ENCODE measurements around the gene ERP27.

ERP27 gene

DNA sequence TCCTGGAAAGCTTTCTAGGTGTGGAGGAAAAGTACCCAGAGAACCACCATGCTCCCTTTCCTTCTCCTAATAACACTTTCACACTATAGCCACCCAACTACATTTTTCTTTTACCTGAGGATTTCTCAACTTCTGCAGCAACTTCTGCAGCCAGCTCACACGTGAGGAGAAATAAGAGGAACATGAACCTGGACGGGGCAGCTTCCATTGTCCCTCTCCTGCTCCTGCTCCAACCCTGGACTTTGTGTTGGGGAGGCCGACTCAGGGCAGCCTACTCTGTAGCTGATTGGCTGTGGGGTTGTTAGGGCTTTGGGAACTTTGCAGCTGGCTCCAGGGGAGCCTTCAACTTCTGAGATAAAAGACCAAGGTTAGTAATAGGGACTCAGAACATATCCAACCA lies at the start of gene ERP27:
TSS of gene ERP27 (minus strand) at position 237 of the 400 bp plus-strand sequence. CDS start at position 208, 29 bp downstream.
- DNase-seq = no peak

DNA sequence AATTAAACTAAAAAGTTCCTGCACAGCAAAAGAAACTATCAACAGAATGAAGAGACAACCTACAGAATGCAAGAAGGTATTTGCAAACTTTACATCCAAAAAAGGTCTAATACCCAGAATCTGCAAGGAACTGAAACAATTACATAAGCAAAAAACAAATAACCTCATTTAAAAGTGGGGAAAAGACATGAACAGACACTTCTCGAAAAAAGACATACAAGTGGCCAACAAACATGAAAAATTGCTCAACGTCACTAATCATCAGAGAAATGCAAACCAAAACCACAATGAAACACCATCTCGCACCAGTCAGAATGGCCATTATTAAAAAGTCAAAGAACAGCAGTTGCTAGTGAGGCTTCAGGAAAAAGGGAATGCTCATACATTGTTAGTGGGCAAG lies 49.7 kb upstream of the ERP27 start:
- no peak for DNase-seq

DNA sequence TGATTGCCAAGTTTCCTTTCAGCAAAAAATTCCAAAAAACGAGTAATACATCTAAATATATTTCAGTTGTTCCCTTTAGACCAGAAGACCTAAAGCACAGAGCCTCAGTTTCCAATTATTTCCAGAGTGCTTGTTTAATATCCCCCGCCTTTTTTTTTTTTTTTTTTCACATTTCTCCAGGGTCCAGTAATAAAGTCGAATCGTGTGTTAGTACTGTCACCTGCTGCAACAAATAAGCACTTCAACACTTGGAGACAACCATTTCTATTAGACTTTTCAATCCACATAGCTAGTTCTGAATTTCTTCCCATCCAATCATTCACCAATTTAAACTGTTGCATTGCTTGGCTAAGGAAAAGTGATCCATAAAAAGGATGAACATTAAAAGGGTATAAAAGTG lies 48.1 kb upstream of the ERP27 start:
- no peak for DNase-seq

DNA sequence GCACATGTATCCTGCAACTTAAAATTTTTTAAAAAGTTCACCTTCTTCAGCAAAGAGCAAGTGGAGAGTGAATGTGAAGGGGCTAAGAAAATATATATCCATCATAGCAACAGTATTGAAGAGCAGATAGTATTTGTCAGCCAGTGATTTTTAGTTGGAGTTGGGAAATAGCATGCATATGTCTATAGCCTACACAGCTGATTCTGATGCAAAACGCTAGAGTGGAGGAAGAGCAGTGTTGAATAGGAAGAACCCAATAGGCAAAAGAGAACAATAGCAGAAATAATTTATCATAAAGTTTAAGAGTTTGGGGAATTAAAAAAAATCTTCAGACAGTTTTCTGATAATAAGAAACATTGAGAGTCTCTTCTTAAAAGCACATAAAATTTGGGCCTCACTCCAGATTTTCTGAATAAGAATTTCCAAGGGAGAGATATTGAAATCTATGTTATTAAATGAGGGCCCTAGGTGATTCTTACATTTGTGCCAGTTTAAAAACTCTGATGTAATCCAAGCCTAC lies 46.5 kb upstream of the ERP27 start:
- DNase-seq = no peak

DNA sequence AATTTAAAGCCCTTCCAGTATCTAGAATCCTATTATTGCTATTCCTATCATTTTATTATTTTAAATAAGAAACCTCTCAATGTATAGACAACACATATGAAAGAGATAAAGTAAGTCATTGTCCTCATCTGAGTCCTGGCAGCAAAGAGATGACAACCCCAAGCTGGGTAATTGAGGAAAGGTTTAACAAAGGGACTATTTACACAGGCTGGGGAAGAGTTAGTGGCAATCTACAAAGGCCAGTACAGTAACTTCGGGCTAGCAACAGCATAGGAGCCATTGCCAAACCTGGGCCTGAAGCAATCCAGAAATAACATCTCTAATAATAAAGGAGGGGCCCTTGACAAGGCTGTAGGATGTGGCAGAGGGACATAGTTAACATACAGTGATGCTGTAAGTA lies 45.7 kb upstream of the ERP27 start:
- DNase-seq = no peak

DNA sequence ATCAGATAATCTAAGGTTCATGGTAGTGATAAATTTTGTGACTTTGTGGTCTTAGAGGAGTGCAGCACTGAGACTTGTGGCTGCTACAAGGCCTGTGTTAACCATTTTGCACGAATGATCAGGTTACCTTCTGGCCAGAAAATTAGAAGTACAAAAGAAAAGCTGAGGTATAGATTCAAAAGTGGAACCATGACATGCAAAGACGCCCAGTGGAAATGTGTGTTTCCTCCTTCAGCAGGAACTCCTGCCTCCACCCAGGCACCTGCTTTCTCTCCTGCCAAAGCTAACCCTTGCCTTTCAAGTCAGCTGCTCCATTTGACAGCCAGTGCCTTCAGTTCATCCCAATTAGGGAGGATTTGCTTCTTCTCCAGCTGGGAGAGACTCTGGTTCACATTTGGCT lies 44.7 kb upstream of the ERP27 start:
- peak in 1 of 2 donors; percentile 31 for DNase-seq

DNA sequence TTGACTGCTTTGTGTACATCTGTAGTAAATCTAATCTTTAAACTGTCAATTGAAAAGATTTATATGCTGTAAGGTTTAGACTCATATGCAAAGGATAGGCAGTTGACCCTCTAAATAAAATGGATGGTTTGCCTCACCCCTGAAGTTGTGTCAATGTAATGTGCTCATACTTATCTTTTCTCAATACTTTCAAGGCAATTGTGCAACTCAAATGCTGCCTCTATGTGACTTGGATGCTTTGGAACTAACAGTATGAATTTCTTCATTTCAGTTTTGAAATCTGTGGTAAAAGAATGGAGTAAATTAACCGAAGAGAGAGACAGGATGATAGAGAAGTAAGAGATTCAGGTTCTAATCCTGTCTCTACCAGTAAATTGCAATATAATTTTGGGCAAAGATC lies 44.2 kb upstream of the ERP27 start:
- no peak for DNase-seq

DNA sequence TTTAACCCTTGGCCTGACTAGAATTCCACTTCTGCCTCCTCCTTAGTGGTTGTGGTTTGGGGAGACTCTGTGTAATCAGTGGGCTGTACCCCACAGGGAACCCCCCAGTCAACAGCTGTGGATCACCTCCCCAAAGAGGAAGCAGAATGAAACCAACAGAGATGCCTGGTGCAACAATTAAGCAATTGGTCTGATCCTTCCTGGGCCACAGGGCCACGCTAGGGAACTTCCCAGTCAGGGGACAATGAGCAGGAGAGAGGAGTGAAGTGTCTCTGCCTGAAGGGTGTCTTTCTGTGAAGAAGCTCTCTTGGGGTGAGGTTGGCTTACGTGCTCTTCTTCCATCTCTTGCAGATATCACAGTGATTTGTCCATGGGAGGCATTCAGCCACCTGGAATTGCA lies 42.7 kb upstream of the ERP27 start:
- peak; percentile 35 to 49 for DNase-seq

DNA sequence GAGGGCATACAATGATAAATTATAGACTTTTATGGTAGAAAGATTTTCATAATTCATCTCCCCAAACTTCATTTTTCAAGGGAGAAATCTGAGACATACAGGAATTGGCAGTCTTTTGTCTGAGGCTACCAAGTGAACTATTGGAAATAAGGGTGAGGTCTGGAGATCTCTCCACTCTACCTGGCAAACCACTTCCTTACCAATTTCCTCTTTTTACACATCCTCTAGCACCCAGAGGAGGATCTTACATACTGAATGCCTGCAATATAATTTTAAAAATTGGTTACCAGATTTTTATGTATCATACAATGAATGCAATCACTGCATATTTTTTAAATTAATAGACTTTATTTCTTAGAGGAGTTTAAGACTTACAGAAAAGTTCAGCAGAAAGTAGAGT lies 41.1 kb upstream of the ERP27 start:
- DNase-seq = no peak

DNA sequence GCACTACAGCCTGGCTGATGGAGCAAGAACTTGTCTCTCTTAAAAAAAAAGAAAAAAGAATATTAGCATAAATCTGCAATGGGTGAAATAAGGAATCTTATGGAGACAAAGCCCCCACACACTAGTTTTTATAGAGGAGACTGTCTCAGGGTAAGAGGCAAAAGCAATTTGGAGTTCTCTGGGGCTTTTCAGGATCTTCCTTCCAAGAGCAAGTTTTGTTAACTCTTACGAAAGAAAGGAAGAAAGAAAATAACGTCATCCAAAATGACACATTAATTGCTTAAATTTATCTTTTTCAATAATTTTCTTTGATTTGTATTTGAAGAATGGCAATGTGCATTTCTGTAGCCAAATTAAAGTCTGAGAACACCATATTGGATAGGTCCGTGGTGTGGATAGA lies 38.3 kb upstream of the ERP27 start:
- DNase-seq = no peak

DNA sequence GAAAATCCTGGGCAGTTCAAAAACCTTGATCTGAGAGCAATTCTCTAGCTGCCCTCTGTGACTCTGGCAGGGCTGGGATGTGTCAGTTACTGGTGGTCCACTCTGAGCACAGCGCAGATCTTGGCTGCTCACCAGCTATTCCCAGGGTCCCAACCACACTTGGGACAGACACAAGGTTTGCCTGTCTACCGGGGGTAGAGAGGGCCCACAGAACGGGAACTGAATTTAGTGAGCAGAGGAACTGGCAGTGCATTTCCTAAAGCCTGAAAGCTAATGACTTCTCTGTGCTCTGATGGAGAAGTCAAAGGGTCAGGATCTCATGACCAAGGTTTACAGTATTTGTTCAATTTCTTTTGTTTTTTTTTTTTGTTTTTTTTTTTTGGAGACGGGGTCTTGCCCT lies 37.1 kb upstream of the ERP27 start:
- DNase-seq = no peak

DNA sequence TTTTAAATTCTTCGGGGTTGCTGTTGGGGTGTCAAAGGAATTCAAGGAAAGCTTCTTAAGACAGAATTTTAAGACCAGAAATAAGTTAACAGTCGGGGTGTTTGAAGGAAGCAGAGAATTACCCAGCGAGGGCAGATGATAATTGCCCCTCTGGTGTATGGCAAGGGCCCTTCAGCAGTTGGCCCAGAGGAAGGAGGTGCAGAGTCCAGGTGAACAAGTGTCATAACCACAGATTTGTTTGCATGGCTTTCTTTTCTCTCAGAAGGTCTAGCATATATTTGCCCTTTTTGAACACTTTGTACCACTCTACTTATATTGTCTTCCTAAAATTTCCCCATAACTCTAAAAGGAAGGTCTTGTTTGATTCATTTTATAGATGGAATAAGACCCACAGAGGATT lies 36.3 kb upstream of the ERP27 start:
- DNase-seq = no peak

DNA sequence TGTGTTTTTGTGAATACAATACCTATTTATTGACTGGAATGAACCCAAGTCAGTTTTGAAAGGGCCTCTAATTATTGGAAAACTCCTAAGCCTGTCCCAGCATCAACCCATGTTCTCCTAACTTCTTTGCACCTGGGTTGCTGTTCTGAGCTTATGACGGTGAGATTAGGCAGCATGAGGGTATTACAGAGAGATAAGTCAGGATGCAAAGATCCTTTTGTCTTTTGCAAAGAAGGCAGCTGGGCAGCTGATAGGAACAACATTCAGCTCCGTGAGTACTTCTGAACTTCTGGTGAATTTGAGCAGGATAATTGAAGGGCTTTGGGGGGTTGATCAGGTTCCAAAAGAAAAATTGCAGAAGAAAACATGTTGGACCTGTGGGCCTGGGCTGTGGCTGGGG lies 34.5 kb upstream of the ERP27 start, which contains the start of gene PDE6H:
TSS of gene PDE6H (plus strand) at position 227 of the 400 bp plus-strand sequence. CDS start 4,971 bp downstream, outside the sequence.
- DNase-seq = no peak

DNA sequence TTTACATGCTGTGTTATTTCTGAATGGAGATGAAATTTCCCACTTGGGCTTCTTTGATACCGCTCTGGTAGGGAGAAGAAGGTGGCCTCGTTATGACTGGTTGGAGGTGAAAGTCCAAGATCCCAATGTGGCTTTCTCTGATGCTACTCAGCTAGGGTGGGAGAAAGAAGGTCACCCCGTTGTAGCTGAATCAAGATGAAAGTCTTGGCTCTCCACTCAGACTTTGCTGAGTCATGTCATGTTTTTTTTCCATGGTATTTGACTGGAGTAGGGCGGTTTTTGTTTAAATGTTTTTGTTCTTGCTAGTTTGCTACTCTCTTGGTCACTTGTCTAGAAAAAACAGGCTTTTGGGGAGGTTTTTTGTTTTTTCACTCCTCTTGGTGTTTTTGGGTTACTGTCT lies 32.1 kb upstream of the ERP27 start:
- no peak for DNase-seq

DNA sequence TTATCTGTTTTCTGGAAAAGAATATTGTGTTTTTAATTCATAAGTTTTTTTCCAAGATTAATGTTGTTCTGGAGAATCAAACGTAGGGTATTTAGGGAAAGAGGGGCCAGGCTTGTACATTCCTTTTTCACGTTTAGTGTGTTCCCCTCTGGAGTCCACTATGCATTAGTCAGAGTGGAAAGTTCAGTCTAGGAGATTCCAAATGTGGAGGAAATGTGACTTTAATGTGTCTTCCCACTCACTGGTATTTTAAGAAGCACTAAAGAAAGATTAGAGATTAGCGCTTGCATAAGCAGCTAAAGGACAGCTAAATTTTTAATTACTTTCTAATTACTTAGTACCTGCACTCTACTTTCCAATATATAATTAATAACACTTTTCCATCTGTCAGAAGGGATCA lies 30.1 kb upstream of the ERP27 start:
- DNase-seq = no peak

DNA sequence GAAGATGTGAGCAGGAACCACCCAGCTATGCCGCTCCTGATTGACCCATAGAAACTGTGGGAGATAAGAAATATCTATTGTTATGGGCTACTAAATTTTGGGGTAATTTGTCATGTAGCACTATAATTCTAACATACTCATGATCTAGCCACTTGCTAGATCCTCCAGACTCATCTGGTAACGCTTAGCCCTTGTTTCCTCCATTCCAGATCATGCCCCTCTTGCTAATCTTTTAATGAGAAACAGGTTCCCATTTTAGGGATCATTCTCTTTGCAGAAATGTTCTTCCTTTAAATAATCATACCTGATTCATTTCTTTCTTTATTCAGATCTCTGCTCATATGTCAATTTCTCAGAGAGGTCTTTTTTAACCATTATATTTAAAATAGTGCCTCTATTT lies 26.9 kb upstream of the ERP27 start:
- DNase-seq = no peak

DNA sequence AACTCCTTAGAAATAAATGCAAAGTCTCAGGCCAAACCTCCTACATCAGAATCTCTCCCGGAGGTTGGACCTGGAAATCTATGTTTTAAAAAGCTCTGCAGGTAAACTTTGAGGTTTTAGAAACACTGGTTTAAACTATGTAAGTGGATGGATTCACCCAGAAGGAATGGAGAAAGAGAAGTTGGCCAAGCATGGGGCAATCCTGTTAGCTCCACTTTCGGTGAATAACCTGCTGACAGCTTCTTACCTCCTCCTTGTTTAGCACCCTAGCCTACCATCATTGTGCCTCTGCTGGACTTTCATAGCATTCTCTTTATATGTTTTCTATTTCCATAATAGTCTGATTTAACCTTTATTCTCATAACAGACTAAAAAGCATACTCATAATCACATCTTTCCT lies 26.1 kb upstream of the ERP27 start:
- no peak for DNase-seq

DNA sequence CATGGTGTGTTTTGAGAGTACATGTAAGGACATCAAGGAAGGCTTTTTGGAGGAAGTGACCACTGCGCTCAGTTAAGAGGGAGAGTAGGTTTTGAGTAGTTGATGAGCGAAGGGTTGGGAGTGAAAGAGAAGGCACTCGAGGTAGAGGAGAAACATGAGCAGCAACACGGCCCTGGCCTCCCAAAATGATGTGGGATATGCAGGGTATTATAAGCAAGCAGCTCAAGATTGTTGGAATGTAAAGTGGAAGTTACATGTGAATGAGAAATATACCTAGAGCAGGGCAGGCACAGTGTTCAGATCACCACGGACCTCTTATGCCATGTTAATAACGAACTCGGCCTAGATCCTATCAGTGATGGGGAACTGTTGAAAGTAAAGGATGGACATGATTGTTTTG lies 25.2 kb upstream of the ERP27 start:
- no peak for DNase-seq

DNA sequence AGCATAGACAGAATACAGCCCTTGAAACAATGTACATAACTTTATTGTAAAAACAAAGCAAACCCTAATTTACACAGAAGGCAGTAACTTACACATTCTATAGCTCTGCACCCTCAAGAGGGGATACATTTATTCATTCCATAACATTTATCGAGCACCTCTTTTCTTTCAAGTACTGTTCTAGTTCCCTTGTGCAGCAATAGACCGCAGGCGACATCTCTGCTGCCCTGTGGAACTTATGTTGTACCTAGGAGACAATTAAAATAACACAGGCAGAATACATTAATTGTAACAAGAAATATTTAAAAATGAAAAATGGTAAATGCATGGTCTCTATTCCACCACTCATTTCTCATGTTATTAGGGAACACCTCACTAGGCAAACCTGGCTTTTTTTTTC lies 24.5 kb upstream of the ERP27 start:
- DNase-seq = no peak

DNA sequence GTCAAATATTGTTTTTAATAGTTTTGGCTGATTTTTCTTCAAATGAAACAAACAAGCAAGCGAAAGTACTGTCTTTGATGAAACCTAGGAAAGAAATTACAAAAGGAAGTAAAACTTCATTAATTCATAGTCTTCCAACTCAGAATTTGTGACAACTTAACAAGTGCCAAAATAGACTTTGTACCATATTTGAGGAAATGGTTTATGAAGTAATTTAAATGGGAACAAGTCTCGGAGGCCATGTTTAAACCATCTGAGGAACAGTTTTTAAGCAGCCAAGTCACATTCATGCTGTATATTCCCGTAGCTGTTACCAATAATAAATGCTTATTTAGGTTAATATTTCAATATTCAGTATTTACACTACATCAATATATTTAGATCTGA lies 23.8 kb upstream of the ERP27 start:
- no peak for DNase-seq

DNA sequence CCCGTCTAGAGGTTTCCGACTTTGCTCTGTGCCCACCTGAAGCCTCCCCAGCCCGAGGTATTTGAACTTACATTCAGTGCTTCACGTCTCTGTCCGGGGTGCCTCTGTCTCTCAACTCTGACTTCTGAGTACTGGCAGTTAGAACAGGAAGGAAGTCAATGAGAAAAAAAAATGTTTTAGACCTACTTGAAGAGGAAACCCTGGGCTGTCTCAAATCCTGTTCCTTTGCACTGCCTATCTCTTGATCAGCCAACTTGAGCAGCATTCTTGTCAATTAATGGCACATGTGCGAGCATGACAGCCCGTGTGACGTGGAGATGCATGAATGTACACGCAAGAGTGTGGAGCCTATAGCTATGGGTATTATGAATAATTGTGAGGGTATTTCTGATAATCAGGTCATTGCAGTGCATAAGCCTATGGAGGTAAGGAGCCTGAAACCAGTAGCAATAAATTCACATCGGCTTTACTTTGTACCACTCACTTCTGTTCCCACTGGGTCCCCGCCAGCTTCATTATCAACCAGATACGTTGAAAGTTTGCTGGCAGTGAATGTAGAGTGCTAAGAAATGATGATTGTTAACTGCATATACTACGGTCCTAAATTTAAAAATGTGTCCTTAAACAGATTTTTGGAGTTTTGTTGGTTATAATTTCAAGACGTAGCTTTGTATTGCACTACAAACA lies 23.3 kb upstream of the ERP27 start, which contains the start of gene ARHGDIB:
TSS of gene ARHGDIB (minus strand) at position 136 of the 687 bp plus-strand sequence. CDS start 10,889 bp downstream, outside the sequence.
- peak in 1 of 2 donors; percentile 98 for DNase-seq

DNA sequence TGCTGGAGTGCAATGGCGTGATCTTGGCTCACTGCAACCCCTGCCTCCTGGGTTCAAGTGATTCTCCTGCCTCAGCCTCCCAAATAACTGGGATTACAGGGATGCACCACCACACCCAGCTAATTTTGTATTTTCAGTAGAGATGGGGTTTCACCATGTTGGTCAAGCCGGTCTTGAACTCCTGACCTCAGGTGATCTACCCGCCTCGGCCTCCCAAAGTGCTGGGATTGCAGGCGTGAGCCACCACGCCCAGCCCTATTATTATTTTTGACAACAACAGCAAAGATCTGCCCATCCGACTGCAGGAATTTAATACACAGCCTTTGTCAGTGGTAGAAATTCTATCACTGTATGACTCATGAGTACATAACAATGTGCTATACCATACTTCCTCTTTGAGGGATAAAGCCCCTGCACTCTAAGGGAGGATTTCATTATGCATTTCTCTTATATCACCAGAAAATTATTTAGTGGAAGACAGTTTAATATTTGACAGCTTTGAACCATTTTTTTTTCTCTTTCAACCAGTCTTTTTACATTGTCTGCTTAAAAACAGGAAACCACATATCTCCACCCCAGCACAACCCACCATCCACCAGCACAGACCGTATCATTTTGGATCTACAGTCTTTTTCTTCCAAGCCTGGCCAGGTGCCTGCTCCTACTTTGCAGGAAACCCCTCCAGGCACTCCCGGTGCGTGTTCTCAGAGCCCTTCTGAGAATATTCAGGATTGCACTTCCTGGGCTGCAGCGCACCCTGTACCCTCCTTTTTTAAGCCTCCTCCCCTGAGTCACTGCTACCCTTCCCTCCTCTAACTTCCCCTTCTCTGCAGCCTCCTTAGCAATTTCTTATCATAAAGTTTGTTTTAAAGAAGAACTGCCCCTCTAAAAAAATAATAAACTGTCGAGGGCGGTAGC lies 22.5 kb upstream of the ERP27 start:
- DNase-seq = peak; percentile 59 to 96

DNA sequence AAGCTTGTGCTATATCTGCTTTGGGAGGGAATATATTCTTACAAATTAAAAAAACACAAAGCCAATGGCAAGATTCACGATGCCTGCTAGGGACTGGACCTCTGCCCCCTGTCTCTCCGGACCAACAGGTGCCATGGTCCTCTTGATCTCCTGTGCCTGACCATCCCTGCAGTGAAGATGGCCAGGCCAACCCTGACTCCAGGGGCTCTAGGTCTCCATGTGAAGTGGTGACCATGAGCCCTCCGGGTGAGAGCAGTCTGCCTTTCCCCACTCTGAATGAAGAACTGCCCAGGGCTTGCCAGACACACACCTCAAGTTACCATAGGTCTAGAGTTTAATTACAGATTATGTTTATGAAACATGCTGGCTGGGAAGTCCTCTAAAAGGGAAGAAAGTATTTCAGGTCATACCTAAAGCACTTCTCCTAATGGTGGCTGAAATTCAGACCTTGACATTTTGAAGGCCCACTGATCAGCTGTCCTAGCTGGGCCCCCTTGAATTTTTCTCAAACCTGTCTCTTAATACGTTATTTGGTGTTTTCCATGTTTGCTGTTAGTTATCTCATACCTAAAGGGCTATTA lies 21.7 kb upstream of the ERP27 start:
- DNase-seq = no peak
